ENCODE data around the gene EIF2S3.

Gene EIF2S3

GRCh38 chrX:24054182-24055042, at the start of gene EIF2S3:
Gene EIF2S3 (plus strand): TSS chrX:24054956. CDS start chrX:24054969, 13 bp downstream.
- H3K4me1 ChIP-seq = no peaks in the 10 kb centered on the region
- no peak within 1 kb of the TSS; the same call in none of the 2 replicates for H3K27ac ChIP-seq
- no peaks in the 10 kb centered on the region for H3K9me3 ChIP-seq
- no peaks in the 10 kb centered on the region for H4K20me1 ChIP-seq
- no peaks in the 10 kb centered on the region for H3K27me3 ChIP-seq
- no peak within 1 kb of the TSS for H3K9ac ChIP-seq
- H3K36me3 ChIP-seq = no peaks in the 10 kb centered on the region; the same call in 1 of the 2 replicates
- no peak within 1 kb of the TSS for H3K4me3 ChIP-seq
- H3K4me2 ChIP-seq = no peak within 1 kb of the TSS; the same call in 1 of the 2 replicates
- peak; percentile 98 for TF ChIP-seq Cebpa-rat (IDR thresholded peaks at IDR 0.05)

- H3K36me3 ChIP-seq = peaks cover 36% of the 10 kb centered on the region
- H3K4me2 ChIP-seq = no peak overlapping the region
- H3K27ac ChIP-seq = no peak overlapping the region
- no peaks in the 10 kb centered on the region for H3K27me3 ChIP-seq
- no peaks in the 10 kb centered on the region for H3K9me3 ChIP-seq
- H3K9ac ChIP-seq = no peak overlapping the region
- peaks cover 39% of the 10 kb centered on the region for H4K20me1 ChIP-seq
- H3K4me3 ChIP-seq = no peak overlapping the region
- TF ChIP-seq Cebpa-rat (IDR thresholded peaks at IDR 0.05) = no peak
- no peaks in the 10 kb centered on the region for H3K4me1 ChIP-seq
Observed at GRCh38 chrX:24005028-24005427, 49.7 kb upstream of the EIF2S3 start.

GRCh38 chrX:24005867-24006266, 48.9 kb upstream of the EIF2S3 start:
- Histone ChIP-seq H3K4me1 (no peaks in the 10 kb centered on the region), H3K4me3 (no peak overlapping the region), H4K20me1 (peaks cover 47% of the 10 kb centered on the region), H3K9me3 (no peaks in the 10 kb centered on the region), H3K27me3 (no peaks in the 10 kb centered on the region), H3K4me2 (no peak overlapping the region), H3K36me3 (peaks cover 36% of the 10 kb centered on the region), H3K27ac (no peak overlapping the region), H3K9ac (no peak overlapping the region)
- no peak for TF ChIP-seq Cebpa-rat (IDR thresholded peaks at IDR 0.05)

GRCh38 chrX:24012266-24012665, 42.5 kb upstream of the EIF2S3 start:
- H4K20me1 ChIP-seq = peaks cover 79% of the 10 kb centered on the region
- peaks cover 12% of the 10 kb centered on the region for H3K4me1 ChIP-seq
- H3K36me3 ChIP-seq = peaks cover 4% of the 10 kb centered on the region; the same call in 1 of the 2 replicates
- H3K27ac ChIP-seq = no peak overlapping the region
- no peak for TF ChIP-seq Cebpa-rat (IDR thresholded peaks at IDR 0.05)
- H3K9me3 ChIP-seq = no peaks in the 10 kb centered on the region
- H3K27me3 ChIP-seq = no peaks in the 10 kb centered on the region
- no peak overlapping the region for H3K4me3 ChIP-seq
- H3K4me2 ChIP-seq = no peak overlapping the region
- no peak overlapping the region for H3K9ac ChIP-seq

GRCh38 chrX:24014388-24015018, 40.3 kb upstream of the EIF2S3 start:
- peaks cover 17% of the 10 kb centered on the region for H3K4me1 ChIP-seq
- H3K27ac ChIP-seq = no peak overlapping the region
- no peak for TF ChIP-seq Cebpa-rat (IDR thresholded peaks at IDR 0.05)
- H3K4me2 ChIP-seq = peak overlapping the region; percentile 23; the same call in 1 of the 2 replicates
- no peaks in the 10 kb centered on the region for H3K27me3 ChIP-seq
- peak overlapping the region; percentile 18; the same call in 1 of the 2 replicates for H3K9ac ChIP-seq
- peaks cover 89% of the 10 kb centered on the region for H4K20me1 ChIP-seq
- no peaks in the 10 kb centered on the region for H3K9me3 ChIP-seq
- no peak overlapping the region for H3K4me3 ChIP-seq
- peaks cover 10% of the 10 kb centered on the region; the same call in 1 of the 2 replicates for H3K36me3 ChIP-seq

GRCh38 chrX:24017674-24018073, 37.1 kb upstream of the EIF2S3 start:
- Histone ChIP-seq H3K9ac (no peak overlapping the region), H3K4me2 (no peak overlapping the region), H3K9me3 (peaks cover 4% of the 10 kb centered on the region; the same call in 1 of the 2 replicates), H4K20me1 (peaks cover 87% of the 10 kb centered on the region), H3K4me3 (no peak overlapping the region), H3K27me3 (no peaks in the 10 kb centered on the region), H3K27ac (no peak overlapping the region), H3K4me1 (peaks cover 35% of the 10 kb centered on the region), H3K36me3 (peaks cover 19% of the 10 kb centered on the region; the same call in 1 of the 2 replicates)
- no peak for TF ChIP-seq Cebpa-rat (IDR thresholded peaks at IDR 0.05)

- no peaks in the 10 kb centered on the region for H3K27me3 ChIP-seq
- no peak for TF ChIP-seq Cebpa-rat (IDR thresholded peaks at IDR 0.05)
- no peak overlapping the region for H3K4me2 ChIP-seq
- H4K20me1 ChIP-seq = peaks cover 86% of the 10 kb centered on the region
- H3K4me3 ChIP-seq = no peak overlapping the region
- no peak overlapping the region for H3K27ac ChIP-seq
- H3K9me3 ChIP-seq = peaks cover 5% of the 10 kb centered on the region; the same call in 1 of the 2 replicates
- no peak overlapping the region for H3K9ac ChIP-seq
- peaks cover 19% of the 10 kb centered on the region; the same call in 1 of the 2 replicates for H3K36me3 ChIP-seq
- peaks cover 35% of the 10 kb centered on the region for H3K4me1 ChIP-seq
Observed at GRCh38 chrX:24018809-24019208, 35.9 kb upstream of the EIF2S3 start.

GRCh38 chrX:24019448-24019847, 35.3 kb upstream of the EIF2S3 start:
- TF ChIP-seq Cebpa-rat (IDR thresholded peaks at IDR 0.05) = no peak
- H3K4me2 ChIP-seq = peak overlapping the region; percentile 23; the same call in 1 of the 2 replicates
- no peak overlapping the region for H3K9ac ChIP-seq
- no peak overlapping the region for H3K27ac ChIP-seq
- no peaks in the 10 kb centered on the region for H3K27me3 ChIP-seq
- peaks cover 19% of the 10 kb centered on the region; the same call in 1 of the 2 replicates for H3K36me3 ChIP-seq
- H4K20me1 ChIP-seq = peaks cover 82% of the 10 kb centered on the region
- H3K9me3 ChIP-seq = peaks cover 5% of the 10 kb centered on the region; the same call in 1 of the 2 replicates
- H3K4me3 ChIP-seq = no peak overlapping the region
- H3K4me1 ChIP-seq = peaks cover 34% of the 10 kb centered on the region

- no peaks in the 10 kb centered on the region for H3K27me3 ChIP-seq
- peaks cover 25% of the 10 kb centered on the region for H3K4me1 ChIP-seq
- H4K20me1 ChIP-seq = peaks cover 72% of the 10 kb centered on the region
- no peak for TF ChIP-seq Cebpa-rat (IDR thresholded peaks at IDR 0.05)
- peak overlapping the region; percentile 23; the same call in 1 of the 2 replicates for H3K4me2 ChIP-seq
- peaks cover 19% of the 10 kb centered on the region; the same call in 1 of the 2 replicates for H3K36me3 ChIP-seq
- no peak overlapping the region for H3K27ac ChIP-seq
- peaks cover 11% of the 10 kb centered on the region for H3K9me3 ChIP-seq
- no peak overlapping the region for H3K9ac ChIP-seq
- H3K4me3 ChIP-seq = no peak overlapping the region
Observed at GRCh38 chrX:24020306-24020876, 34.4 kb upstream of the EIF2S3 start.
